GM21390 (cell line): ENCODE measurements around the gene SEMA3B.
"Not testable (repeated sequence)": the region's sequence is repeated elsewhere in the genome, so short reads cannot be mapped to it uniquely, and the experiment has no call there.

ENCODE experiments used
- ATAC-seq: cut with Tn5 transposase; IDR thresholded peaks from one replicate; pipeline ENCODE4 v1.9.1; 2021; ENCODE audit not compliant: unreplicated experiment

The SEMA3B gene

DNA sequence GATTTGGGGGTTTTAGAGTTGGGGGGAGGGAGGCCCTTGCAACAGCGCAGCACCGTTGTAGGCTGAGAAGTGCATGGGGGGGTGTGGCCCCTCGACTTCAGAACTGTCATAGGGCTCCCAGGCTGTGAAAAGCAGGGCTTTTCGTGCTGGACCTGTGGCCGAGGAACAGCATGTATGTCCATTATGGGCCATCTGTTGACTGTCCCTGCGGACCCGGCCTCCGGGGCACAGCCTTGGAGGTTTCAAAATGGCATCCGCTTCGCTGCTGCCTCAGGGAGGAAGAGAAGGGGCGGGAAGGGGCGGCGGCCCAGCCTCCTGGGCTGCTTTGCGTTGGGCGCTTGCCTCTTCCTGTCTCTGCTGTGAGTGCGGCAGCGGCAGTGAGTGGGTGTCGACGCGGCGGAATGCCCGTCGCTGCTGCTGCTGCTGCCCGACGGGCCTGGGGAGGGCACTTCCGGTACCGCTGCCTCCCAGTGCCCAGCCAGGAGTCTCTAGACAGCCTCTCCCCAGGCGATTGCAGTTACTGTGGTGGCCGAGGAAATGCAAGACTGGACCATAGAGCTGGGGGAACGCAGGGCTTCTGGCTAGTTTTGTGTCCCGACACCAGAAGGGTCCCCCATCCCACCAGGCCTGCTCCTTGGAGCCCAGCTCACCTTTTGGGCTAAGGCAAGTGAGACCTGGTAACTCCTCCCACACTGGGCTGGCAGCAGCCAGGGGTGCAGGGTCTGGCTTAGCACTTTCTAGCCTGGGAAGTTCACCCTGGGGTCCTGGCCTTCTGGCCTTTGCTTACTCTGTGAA is 31.0 kb upstream of the SEMA3B start:
- ATAC-seq: peak; percentile 37

DNA sequence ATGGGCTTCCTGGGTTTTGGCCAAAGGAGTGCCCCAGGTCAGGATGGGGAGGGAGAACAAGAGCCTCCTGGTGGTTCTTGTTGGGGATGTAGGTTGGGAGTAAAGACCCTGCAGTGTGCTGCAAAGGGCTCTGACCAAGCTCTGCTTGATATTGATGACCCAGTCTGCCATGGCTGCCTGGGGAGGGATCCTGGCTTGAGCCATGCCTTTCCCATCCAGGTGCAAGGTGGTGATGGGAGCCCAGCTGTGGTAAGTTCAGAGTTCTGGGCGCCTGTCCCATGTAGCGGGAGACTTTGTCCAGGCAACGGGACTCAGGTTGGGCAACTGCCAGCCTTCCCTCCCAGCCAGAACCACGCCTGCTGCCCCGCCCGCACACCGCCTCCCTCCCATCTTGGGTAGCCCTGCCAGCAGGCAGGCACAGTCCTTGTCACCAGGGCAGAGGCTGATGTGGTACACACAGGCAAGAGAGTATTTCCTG is 30.4 kb upstream of the SEMA3B start:
- ATAC-seq: no peak

DNA sequence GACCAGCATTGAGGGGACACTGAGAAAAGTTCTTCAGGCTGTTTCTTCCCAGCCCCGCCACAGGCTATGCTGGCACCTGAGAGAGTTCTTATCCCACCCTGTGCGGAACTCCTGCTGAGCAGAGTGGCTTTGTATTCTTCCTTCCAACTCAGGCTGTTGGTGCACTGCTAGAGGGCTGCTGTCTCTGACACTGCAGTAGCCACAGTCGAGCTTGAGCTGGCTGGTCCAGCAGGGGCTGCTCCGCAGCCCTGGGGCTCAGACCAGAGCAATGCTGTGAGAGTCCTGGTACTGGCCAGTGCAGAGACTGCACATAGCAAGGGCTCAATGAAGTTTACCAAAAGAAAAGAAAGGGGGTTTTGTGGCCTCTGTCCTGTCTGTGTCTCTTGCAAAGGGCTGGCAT is 29.3 kb upstream of the SEMA3B start:
- ATAC-seq: no peak

DNA sequence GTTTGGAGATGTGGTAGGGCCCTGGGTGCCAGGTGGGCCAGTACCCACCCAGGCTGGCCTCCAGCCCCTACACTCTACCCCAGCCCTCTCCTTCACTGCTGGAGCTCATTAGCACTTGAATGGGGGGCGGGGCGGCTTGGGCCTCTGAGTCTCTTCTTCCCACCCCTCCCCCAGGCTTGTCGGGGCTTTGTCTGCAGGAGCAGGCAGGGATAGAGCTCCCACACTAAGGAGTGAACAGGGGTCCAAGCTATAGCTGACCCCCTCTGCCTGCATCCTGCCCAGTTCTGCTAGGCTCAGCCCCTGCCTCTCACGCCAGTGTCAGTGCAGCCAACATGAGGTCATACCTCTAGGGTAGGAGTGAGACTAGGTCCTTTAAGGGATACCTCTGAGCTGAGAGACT is 27.8 kb upstream of the SEMA3B start:
- no peak for ATAC-seq

DNA sequence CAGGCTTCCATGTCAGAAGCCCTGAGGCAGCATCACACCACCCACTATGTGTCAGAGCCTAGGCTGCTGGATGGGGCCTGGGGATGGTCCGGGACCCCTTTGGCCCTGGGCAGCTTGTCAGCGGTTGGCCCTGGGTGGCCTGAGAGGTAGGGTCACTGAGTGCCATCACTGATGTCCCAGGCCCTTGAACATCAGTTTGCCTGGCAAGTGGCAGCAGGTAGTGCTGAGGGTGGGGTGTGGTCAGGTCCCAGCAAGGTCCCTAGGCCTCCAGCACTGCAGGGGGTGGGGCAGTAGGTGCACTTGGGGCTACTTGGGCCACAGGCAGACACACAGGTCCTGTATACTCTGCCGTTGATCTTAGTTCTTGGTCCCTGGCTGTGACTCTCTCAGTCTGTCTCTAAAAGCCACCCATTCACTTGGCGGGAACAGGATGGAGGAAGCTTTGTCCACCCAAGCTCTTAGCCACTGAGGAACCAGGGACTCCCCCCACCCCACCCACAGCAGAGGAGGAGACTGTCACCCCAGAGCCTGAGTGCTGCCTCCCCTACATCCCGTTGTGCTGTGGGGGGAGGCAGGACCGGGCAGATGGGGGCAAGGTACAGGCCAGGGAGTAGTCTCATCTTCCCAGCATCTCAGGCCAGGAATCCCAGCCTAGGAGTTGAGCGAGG is 27.1 kb upstream of the SEMA3B start:
- no peak for ATAC-seq

DNA sequence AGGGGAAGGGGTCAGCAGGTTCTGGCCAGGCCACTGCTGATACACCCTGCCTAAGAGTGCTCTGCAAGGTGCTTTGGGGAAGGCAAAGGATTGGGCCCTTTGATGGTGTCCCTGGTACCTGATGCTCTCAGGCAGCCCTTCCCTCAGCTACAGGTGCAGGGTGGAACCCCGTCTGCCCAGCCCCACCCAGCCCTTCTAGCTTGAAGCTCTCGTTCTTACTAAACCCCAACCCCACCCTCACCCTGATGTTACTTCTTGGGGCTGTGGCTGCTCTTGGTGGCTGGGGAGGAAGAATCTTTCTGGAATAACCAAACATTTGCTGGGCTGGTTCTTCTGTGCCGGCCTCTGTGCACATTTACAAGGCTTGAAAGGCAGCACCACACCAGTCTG is 26.6 kb upstream of the SEMA3B start:
- ATAC-seq: no peak

DNA sequence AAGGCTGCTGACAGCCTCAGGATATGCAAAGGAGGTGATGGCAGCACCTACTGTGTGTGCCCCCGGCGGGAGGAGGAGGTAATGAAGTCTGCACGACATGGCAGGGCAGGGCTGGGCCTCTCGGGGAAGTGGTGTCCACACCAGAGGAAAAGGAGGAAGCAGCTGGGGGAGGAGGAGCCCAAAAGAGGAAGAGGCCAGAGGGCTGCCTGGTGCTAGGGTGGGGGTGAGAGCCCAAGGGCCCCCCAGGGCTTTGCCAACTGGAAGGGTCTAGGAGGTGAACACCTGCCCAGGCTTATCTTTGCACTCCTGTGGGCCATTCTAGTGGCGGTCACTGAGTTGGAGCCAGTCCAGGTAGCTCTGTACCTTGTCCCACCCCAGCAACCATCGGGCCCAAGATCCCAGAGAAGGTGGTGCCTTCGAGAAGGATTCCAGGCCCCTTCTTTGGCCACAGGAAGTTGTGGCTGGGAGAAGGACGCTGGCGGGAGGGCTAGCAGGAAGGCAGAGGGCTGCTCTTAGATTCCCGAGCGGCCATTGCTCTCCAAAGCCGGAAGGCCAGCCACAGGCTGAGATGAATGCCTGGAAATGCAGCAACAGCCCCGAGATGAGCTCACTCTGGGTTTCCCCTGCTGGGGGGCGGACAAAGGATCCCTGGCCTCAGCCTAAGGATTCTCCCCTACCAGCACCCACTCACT is 25.9 kb upstream of the SEMA3B start:
- no peak for ATAC-seq

DNA sequence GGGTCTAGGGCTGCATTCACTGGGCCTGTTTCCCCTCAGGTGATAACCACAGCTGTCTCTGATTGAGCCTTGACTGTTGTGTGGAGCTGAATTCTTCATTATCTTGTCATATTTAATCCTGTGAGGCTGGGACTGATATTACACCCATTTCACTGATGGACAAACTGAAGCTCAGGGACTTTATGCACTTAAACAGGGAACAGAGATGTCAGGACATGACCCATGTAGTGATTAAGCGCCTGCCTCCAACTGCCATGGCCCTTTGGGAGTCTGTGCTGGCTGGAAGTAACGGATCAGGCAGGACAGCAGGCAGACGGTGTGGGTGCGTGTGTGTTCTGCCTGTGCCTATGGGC is 25.4 kb upstream of the SEMA3B start:
- ATAC-seq: no peak

DNA sequence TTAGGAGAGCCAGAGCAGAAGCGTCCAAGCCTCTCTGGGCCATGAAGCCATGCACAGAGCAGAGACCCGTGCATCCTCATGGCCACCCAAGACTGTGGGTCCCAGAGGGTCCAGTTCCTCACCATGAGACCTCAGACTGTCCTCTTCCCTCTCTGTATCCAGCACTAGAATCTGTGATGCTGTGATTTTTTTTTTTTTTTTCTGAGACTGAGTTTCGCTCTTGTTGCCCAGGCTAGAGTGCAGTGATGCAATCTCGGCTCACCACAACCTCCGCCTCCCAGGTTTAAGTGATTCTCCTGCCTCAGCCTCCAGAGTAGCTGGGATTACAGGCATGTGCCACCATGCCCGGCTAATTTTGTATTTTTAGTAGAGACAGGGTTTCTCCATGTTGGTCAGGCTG is 24.1 kb upstream of the SEMA3B start:
- ATAC-seq: not testable (repeated sequence)

DNA sequence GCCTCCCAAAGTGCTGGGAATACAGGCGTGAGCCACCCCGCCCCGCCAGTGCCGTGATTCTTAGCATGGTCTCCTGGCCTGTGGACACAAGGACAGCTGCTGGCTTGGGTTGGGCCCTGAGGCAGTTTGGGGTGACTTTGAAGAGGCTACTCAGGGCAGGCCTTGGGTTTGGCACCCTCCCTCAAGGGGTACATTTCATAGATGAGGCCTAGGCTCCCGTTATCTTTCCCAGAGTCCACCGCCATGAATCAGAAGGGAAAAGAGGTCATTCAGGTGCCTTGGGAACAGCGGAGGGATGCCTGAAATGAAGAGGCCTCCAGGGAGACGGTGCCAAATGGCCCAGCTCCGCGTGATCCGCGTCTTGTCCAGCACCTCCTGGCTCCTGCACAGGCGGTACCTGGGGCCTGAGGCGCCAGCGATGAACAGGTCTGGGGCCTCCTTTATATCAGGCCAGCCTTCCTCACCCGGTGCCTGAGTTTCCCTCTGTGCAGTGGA is 23.6 kb upstream of the SEMA3B start:
- ATAC-seq: no peak

DNA sequence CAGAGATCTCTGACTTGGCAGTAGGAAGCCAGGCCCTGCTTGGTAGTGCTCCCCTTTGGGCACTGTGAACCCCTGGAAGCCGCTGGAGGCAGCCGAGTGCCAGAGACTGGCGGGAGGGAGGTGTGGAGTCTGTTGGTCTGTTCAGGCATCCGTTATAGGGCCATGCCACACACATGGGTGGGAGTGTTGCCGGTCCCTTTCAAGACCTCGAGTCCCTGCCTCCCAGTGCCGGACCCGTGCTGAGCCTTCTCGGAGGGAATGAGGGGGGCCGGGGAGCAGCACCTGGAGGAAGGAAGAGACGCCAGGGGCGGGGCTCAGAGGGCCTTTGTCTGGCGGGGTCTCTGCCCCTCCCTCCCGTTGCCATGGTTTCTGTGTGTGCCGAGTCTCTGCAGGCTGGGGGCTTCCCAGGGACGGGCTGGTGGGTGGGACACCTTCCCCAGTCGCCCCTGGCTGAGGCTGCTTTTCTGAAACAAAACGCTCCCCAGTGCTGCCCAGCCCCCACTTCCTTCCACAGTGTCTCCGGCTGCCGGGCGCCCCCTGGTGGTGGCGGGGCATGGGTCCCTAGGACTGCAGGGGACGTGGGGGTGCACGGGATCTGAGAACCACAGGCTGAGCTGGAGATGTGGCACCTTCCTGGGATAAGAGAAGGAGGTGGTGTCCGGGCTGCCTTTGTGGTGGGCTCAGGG is 23.0 kb upstream of the SEMA3B start:
- ATAC-seq: peak; percentile 61

DNA sequence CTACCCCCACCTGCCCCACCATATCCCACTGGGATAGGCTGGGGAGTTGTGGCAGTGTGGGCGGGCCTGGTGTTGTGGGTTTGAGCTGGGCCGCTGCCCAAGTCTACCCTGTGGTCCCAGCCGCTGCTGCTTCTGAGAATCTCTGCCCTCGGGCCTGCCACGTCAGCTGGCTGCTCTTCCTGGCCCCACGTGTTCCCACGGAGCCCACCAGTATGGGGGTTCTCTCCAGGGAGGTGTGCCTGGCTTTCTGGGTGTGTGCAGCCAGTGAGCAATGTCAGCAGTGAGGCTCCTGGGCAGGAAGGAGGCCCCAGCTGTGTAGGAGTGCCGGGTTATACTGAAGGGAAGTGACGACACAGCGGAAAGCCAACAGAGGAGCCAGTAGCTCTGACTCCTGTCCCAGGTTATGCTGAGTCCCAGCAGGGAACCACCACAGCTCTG is 22.4 kb upstream of the SEMA3B start:
- peak; percentile 47 for ATAC-seq

DNA sequence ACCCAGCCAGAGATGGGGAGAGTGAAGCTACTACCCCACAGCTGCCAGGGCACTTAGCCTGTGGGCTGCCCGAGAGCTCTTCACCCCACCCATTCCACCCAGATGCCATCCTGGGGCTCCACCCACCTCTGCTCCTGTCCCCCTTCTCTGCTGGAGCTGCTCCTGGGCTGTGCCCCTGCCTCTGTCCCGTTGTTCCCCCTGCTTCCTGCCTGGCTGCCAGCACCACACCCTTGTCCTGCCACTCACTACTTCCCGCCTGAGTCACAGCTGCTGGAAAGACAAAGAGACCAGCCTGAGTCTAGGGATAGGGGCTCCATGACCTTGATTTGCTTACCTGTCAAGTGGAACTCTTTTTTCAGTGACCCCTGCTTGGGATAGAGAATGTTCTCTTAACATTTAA is 20.6 kb upstream of the SEMA3B start:
- no peak for ATAC-seq

DNA sequence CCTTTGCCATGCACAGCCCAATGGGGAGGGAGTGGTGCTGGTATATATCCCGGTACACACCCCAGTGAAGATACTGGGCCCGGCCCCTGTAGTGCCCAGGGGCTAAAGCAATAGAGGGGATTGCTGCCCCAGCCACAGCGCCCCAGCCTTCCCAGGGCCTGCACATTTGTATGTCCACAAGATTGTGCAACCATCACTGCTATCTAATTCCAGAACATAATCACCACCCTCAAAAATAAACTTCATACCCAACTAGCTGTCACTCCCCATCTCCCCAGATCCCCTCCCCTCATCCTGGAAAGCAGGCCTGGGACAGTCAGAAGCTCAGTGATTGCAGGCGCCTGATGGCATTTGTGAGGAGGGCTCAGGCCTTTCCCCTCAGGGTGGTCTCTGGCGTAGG is 19.5 kb upstream of the SEMA3B start:
- no peak for ATAC-seq

DNA sequence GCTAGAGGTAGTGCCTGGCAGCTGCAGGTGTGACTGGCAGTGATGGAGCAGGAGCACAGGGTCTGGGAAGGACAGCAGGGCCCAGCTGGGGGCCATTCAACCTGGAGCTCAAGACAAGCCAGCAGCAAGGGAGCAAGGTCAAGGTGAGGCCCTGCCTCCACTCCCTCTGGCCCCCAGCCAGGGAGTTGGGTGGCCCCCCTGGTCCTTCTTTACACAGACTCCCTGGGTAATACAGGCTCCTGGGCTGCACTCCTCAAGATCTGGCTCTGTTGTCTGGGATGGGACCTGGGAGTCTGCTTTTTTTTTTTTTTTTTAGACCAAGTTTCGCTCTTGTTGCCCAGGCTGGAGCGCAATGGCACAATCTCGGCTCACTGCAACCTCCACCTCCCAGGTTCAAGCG is 18.4 kb upstream of the SEMA3B start:
- ATAC-seq: no peak

DNA sequence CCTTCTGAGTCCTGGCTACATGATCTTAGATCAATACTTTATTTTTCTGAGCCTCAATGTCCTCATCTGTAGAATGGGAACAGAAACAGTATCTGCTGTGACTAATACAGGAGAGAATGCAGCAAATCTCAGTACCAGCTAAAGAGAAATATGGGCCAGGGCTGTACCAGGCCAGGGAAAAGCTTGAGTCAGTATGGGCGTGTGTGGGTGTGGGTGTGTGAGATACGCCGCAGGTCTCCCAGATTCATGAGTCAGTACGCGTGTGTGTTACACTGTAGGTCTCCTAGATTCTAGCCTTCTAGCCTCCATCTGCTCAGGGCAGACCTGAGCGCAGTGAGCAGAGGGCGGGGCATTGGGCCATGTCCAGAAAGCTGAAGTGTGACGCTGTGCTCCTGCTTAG is 17.7 kb upstream of the SEMA3B start:
- ATAC-seq: no peak

DNA sequence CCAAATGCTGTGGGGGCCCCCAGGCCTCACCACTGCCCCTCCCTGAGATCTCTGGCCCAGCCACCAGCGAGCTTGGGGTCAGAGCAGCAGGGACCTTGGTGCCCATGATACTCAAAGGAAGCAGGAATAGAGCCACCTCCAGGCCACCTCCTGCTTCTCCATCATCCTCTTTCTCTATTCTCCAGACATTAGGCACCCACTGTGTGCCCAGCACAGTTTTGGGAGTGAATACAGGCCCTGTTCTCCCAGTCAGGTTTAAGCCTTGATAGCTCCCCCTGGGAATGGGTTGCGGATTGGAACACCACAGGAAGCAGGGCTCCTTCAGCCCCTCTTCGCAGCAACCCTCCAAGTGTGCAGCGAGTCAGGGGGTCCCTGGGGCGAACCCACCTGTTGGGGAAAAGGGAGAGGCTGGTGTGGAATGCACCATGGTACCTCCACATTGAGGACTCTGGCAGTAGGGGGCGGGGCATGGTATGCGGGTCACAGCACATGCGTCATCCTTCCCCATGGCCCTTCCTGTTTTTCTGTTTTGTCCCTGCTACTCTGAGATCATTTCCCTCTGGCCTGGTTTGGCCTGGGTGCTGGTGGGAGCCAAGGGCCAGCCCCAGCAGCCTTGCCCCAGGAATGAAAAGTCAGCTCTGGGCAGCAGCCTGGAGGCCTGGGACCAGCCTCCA is 14.2 kb upstream of the SEMA3B start:
- ATAC-seq: no peak

DNA sequence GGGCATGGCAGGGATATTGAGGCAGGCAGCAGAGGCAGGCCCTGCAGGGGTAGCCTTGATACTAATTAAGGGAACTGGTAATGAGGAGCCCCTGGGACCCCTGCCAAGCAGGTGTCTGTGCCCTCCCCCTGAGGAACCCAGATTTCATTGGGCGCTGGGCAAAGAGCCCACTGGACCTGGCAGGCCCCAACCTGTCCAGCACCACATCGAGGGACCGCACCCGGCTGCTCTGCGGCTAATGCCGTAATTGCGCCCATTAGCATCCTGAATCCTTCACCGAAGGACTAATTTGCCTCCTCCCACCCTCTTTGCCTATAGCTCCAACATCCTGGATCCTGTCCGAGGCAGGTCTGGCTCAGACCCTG is 13.7 kb upstream of the SEMA3B start:
- no peak for ATAC-seq

DNA sequence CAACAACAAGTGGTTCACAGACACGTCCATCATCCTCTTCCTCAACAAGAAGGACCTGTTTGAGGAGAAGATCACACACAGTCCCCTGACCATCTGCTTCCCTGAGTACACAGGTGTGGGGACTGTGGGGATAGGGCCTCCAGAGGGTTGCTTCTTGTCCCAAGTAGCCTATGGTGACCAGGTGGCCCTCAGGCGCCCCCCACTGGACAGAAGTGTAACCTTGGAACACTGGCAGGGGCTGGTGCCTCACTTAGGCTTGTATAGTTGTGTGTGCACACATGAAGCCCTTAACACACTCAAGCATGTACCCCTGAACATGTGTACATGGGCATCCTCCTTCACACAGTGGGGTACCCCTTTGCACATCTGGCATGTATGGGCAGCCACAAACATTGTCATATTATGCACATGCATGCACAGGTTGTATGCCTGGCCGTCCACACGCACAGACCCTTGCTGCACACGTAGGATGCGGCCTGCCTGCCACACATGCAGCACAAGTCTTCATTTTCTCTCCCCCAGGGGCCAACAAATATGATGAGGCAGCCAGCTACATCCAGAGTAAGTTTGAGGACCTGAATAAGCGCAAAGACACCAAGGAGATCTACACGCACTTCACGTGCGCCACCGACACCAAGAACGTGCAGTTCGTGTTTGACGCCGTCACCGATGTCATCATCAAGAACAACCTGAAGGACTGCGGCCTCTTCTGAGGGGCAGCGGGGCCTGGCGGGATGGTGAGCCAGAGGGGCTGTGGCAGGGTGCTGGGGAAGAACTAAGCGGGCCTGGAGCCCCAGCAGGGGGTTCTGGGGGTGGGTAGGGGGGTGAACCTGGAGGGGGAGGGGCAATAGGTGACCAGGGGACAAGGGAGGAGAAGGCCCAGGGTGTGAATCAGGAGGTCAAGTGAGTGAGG is 11.7 kb upstream of the SEMA3B start:
- ATAC-seq: no peak
